Urinary bladder (tissue), 4 donors: ENCODE data around the gene RAD21L1. TPM values are rescaled to one million over a fixed set of nuclear protein-coding genes. Genes with fewer than 3 reads are reported as not detected.
"Not testable (repeated sequence)": the region's sequence is repeated elsewhere in the genome, so short reads cannot be mapped to it uniquely, and the experiment has no call there.

ENCODE experiments used
- DNase-seq: peaks from one replicate; pipeline ENCODE4 v3.0.0-alpha.2; 2015; ENCODE audit errors: extremely low spot score
- H3K27ac ChIP-seq: one replicate; pipeline ENCODE4 v1.5.1; 2013; ENCODE audit warnings: low read depth, mild to moderate bottlenecking, moderate library complexity
- H3K36me3 ChIP-seq: one replicate; pipeline ENCODE4 v1.6.1; 2013; ENCODE audit warnings: mild to moderate bottlenecking, moderate library complexity; ENCODE audit not compliant: insufficient read depth
- H3K4me1 ChIP-seq: one replicate; pipeline ENCODE4 v1.6.1; 2013; ENCODE audit warnings: mild to moderate bottlenecking, moderate library complexity; ENCODE audit not compliant: insufficient read depth
- H3K4me3 ChIP-seq: one replicate; pipeline ENCODE4 v1.5.1; 2013; ENCODE audit warnings: low read depth, low read length
- WGBS: extraction: QIAGEN DNeasy Blood & Tissue Kit; methylation state at CpG from one replicate; pipeline ENCODE4 v1.1.7; 2013; 5-methylcytosine and 5-hydroxymethylcytosine counted together
- polyA plus RNA-seq: library from polyadenylated mRNA; stranded (reverse); fragments of 200-250 nt; gene quantifications from one replicate; pipeline ENCODE4 v1.2.3, GENCODE V29; 2013
- total RNA-seq: library from RNA; depleted of rRNA; stranded (reverse); fragments of >200 nt; gene quantifications from one replicate; pipeline ENCODE4 v1.2.3, GENCODE V29; 2014
- donor health status: healthy with polysubstance abuse.
- donor health status: healthy.

The RAD21L1 gene
- total and polyA plus RNA-seq, 2 donors = not detected

DNA sequence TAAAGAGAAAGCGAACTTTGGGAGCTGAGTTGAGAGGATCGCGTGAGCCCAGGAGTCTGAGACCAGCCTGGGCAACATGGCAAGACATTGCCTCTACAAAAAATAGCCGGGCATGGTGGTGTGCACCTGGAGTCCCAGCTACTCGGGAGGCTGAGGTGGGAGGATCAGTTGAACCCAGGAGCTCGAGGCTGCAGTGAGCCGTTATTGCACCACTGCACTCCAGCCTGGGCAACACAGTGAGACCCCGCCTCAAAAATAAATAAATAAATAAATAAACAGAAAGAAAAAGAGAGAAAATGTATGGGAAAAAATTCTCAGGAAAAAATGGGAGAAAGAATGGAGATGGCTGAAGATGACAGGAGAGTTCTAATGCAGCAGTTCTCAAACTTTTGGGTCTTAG is 20.0 kb upstream of the RAD21L1 start:
- DNase-seq = no peak
- 91% methylated on average over 8 of the region's 8 CpGs for WGBS
- Histone ChIP-seq H3K27ac (no peak overlapping the region), H3K36me3 (no peaks in the 10 kb centered on the region), H3K4me3 (no peak overlapping the region), H3K4me1 (no peaks in the 10 kb centered on the region)

DNA sequence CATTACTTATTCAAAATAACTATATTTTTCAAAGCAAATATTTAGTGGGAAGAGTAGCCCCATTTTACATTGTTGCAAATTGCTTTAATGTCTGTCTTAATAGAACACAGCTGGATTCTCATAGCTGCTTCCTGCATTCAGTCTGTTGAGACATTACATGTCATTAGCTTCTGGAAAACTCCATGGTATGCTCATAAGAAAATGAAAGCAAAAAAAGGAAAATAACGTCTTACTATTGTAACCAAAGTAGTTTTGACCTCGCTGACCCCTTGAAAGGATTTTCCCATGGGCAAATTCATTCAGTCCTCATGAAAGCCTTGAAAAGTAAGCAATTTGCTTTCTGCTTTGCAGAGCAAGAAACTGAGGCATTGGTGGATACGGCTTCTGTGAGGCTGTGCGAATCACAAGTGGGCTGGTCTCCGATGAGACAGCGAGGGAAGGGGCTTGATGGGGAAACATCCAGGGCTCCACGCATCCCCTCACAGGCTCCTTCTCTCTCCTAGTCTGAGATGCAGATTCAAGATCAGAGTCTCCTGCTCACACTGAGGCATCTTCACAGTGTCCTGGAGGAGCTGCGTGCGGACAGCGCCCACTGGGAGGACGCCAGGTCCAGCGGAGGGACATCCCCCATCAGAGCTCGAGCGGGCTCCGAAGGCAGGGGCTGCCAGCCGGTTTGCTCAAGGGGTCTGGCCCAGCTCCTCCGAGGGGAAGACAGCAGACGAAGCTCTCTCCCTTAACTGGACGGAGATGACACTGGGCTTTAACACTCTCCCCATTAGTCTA is 19.3 kb upstream of the RAD21L1 start:
- DNase-seq = no peak
- H3K27ac ChIP-seq = no peak overlapping the region
- no peaks in the 10 kb centered on the region for H3K4me1 ChIP-seq
- H3K4me3 ChIP-seq = no peak overlapping the region
- H3K36me3 ChIP-seq = no peaks in the 10 kb centered on the region
- WGBS = 61% methylated on average over 19 of the region's 19 CpGs

DNA sequence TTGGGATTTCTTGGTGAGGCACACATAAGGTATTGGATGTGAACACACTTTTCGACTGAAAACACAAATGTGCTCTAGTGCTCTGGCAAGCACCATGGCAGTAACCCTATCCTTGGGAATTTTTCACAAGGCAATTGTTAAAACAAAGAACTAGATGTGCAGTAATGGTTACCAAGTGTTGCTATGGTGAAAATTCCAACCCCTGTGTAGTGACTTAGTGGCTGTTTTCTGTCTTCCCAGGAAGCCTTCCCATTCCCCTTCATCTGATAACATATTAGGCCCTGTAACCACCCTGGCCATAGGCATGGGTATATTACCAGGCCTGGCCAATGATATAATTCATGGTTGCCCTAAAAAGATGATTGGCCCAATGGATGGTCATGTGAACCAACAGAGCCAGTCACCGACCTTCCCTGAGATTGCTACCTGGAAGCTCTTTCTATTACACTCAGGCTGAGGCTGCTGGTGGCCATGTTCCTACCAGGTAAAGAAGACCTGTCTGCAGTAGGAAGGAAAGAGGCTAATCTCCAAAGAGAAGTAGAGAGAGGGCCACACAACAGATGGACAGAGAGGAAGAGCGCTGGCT is 18.5 kb upstream of the RAD21L1 start:
- Histone ChIP-seq H3K4me3 (no peak overlapping the region), H3K36me3 (no peaks in the 10 kb centered on the region), H3K4me1 (no peaks in the 10 kb centered on the region), H3K27ac (no peak overlapping the region)
- DNase-seq = no peak
- 88% methylated on average over 3 of the region's 3 CpGs for WGBS

DNA sequence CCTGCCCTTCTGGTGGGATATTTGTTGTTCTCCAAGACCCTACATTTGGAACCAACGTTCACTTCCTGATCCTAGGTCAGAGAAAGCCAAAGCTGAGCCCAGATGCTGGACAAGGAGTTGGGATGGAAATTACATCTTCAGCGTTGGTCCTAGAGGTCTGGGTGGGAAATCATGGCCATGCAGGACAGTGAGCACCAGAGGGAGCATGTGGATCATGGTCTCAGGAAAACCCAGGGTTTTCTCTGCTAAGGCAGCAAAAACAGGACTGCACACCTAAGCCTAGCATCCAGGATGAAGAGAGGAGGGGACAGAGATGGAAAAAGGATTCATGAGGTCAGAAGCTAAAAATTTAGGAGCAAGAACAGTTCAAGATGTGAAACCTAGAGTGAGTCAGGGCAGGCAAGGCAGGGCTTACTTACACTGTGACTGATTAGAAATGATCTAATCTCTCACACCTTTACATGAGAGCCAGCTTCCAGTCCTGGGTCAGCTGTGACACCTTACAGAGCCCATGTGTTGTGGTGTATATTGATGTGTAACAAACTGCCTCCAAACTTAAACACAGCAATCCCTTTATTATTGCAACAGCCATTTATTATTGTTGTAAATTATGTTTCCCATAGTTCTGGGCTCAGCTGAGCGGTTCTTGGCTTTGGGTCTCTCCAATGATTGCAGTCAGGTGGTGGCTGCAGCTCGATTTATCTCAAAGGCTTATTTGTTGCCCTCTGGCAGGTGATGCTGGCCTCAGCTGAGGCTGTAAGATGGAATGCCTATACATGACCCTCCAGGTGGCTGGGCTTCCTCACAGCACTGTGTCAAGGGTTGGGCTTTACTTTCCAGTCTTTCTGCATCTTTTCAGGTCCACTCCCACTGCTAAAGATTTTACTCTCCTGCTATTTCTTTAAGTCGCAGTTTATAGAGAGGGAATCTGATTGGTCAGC is 16.1 kb upstream of the RAD21L1 start:
- H3K4me1 ChIP-seq = no peaks in the 10 kb centered on the region
- WGBS = 53% methylated on average over 5 of the region's 5 CpGs
- no peak overlapping the region for H3K4me3 ChIP-seq
- no peaks in the 10 kb centered on the region for H3K36me3 ChIP-seq
- no peak overlapping the region for H3K27ac ChIP-seq
- DNase-seq = no peak

GRCh38 chr20:1210501-1210900 is 15.3 kb upstream of the RAD21L1 start:
- 89% methylated on average over 1 of the region's 1 CpG for whole genome bisulfite sequencing
- Histone ChIP-seq H3K4me3 (no peak overlapping the region), H3K27ac (no peak overlapping the region), H3K4me1 (no peaks in the 10 kb centered on the region), H3K36me3 (no peaks in the 10 kb centered on the region)
- no peak for DNase-seq

DNA sequence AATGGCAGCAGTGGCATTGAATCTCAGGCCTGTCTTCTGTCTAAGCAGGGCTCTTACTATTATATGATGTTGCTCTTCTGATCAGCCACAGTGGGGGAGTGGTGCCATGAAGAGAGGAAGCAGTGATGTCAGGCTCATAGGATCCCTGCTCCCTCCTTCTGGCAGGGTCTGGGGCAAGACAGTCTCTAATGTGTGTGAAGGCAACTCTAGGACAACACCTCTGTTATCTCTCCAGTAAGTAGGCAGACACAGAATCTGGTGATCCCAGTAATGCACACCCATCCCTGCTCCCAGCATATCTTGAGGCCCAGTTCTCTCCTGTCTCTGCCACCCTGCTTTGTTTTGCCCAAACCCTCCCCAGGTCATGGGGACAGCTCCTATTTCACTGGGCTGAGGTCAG is 13.8 kb upstream of the RAD21L1 start:
- H3K4me3 ChIP-seq = no peak overlapping the region
- no peak overlapping the region for H3K27ac ChIP-seq
- no peaks in the 10 kb centered on the region for H3K36me3 ChIP-seq
- H3K4me1 ChIP-seq = no peaks in the 10 kb centered on the region
- no peak for DNase-seq

GRCh38 chr20:1212607-1213396 is 13.0 kb upstream of the RAD21L1 start:
- peak; percentile 26 for DNase-seq
- H3K4me1 ChIP-seq = no peaks in the 10 kb centered on the region
- 12% methylated on average over 21 of the region's 21 CpGs for WGBS
- H3K27ac ChIP-seq = no peak overlapping the region
- no peak overlapping the region for H3K4me3 ChIP-seq
- no peaks in the 10 kb centered on the region for H3K36me3 ChIP-seq

DNA sequence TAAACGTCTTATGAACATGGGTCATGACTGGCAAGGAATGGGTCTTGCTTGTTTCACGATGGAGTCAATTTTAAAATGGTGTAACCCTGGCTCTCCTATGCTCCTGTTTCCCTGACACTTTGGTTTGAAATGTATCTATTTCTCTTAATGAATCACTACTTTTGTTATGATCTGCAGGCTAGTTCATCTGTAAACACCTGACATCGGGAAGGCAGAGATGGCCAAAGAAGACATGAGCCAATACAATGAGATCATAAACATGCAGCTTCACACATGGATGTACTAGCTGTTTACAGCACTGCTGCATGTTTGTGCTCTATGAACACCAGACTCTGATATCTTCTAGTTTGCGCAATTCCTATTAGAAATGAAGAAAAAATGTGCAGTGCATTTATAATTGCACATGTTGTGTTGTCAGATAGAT is 11.0 kb upstream of the RAD21L1 start:
- H3K27ac ChIP-seq = no peak overlapping the region
- H3K4me3 ChIP-seq = no peak overlapping the region
- H3K4me1 ChIP-seq = no peaks in the 10 kb centered on the region
- H3K36me3 ChIP-seq = no peaks in the 10 kb centered on the region
- DNase-seq = no peak
- WGBS = 66% methylated on average over 4 of the region's 4 CpGs

DNA sequence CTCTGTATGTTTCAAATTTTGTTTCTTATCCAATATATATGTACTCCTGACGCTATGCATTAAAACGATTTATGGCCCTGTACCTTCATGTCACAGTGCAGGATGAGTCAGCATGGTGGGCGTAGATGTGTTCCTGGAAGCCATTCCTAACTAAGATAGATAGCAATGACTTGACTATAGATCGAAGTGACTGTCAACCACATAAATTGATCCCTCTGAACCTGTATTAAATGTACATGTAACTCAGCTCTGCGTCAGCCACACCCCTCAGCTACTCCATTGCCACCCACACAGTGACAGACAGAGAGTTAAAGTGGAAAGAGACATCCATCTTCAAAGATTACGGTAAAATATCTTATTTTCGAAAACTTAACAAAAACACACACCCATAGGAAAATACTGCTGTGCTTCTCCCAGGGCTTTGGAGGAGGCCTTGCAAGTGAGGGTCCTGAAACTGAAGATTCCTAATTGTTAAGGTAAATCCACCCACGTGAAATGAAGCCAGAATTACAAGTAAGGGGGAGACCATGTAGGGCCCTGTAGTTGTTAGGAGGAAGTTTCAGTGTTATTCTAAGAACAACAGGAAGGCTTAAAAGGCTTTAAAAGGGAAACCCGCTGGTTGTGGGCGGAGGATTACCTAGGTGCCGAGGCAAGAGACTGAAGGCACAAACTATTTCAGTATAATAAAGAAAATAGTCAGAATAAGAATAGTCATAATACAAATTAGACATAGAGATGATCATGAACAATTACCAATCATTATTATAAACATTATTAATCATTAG is 10.3 kb upstream of the RAD21L1 start:
- Histone ChIP-seq H3K4me1 (no peaks in the 10 kb centered on the region), H3K36me3 (no peaks in the 10 kb centered on the region), H3K4me3 (no peak overlapping the region), H3K27ac (no peak overlapping the region)
- WGBS = 64% methylated on average over 11 of the region's 11 CpGs
- DNase-seq = no peak

DNA sequence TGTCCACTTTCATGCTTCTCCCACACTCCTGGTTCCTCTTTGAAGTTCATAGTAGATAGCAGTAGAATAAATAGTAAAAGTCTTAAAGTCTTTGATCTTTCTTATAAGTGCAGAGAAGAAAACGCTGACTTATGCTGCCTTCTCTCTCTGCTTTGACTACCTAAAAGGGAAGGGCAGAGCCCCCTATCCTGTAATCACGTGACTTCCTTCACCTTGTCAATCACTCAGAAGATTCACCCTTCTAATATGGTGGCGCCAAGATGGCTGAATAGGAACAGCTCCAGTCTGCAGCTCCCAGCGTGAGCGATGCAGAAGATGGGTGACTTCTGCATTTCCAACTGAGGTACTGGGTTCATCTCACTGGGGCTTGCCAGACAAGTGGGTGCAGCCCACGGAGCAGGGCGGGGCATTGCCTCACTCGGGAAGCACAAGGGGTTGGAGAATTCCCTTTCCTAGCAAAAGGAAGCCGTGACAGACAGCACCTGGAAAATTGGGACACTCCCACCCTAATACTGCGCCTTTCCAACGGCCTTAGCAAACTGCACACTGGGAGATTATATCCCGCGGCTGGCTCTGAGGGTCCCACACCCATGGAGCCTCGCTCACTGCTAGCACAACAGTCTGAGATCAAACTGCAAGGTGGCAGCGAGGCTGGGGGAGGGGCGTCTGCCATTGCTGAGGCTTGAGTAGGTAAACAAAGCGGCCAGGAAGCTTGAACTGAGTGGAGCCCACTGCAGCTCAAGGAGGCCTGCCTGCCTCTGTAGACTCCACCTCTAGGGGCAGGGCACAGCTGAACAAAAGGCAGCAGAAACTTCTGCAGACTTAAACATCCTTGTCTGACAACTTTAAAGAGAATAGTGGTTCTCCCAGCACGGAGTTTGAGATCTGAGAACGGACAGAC is 9.1 kb upstream of the RAD21L1 start:
- H3K4me3 ChIP-seq, H3K27ac ChIP-seq, H3K4me1 ChIP-seq, H3K36me3 ChIP-seq, DNase-seq: not testable (repeated sequence)
- WGBS = 76% methylated on average over 19 of the region's 19 CpGs

GRCh38 chr20:1222750-1223149 is 3.1 kb upstream of the RAD21L1 start:
- 81% methylated on average over 4 of the region's 4 CpGs for WGBS
- DNase-seq, H3K27ac ChIP-seq, H3K4me1 ChIP-seq, H3K4me3 ChIP-seq, H3K36me3 ChIP-seq: not testable (repeated sequence)
